ENCODE results near the gene ANKRD40CL.

ANKRD40CL gene

DNA sequence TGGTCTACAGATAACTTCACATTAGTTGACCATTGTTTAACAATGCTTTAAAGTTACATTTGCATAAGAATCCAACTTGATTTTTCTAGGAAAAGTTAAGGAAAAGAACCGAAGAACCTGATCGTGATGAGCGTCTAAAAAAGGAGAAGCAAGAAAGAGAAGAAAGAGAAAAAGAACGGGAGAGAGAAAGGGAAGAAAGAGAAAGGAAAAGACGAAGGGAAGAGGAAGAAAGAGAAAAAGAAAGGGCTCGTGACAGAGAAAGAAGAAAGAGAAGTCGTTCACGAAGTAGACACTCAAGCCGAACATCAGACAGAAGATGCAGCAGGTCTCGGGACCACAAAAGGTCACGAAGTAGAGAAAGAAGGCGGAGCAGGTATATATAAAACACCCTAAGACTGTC is 21.7 kb downstream of the ANKRD40CL start:
- no peak for DNase-seq (ENCODE audit: low read depth)
- TF ChIP-seq, protein P1, sequence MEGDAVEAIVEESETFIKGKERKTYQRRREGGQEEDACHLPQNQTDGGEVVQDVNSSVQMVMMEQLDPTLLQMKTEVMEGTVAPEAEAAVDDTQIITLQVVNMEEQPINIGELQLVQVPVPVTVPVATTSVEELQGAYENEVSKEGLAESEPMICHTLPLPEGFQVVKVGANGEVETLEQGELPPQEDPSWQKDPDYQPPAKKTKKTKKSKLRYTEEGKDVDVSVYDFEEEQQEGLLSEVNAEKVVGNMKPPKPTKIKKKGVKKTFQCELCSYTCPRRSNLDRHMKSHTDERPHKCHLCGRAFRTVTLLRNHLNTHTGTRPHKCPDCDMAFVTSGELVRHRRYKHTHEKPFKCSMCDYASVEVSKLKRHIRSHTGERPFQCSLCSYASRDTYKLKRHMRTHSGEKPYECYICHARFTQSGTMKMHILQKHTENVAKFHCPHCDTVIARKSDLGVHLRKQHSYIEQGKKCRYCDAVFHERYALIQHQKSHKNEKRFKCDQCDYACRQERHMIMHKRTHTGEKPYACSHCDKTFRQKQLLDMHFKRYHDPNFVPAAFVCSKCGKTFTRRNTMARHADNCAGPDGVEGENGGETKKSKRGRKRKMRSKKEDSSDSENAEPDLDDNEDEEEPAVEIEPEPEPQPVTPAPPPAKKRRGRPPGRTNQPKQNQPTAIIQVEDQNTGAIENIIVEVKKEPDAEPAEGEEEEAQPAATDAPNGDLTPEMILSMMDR (conservative IDR thresholded peaks at IDR 0.05; ENCODE audit: low read depth, low read length) = no peak

DNA sequence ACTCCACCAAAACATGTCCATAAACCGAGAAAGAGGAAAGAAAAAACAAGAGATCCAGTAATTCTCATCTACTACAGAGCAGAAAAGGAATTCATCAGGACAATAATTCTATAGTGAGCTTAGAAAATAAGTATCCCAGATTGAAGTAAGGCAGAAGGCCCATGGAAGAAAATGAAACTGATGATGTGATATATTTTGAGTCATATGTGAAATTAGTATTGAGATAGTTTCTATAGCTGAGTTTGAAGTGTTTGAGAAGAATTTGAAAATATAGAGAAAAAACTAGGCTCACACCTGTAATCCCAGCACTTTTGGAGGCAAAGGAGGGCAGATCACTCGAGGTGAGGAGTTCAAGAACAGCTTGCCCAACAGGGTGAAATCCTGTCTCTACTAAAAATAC is 28.2 kb downstream of the ANKRD40CL start:
- DNase-seq (ENCODE audit: low read depth) = no peak
- no peak overlapping the region for H3K4me3 ChIP-seq (ENCODE audit: low read length)
- TF ChIP-seq, protein P1 (conservative IDR thresholded peaks at IDR 0.05; ENCODE audit: low read depth, low read length) = no peak

More for the DNA sequence above, 21.7 kb downstream of the ANKRD40CL start:
- no peak overlapping the region for H3K4me3 ChIP-seq (ENCODE audit: low read length)

DNA sequence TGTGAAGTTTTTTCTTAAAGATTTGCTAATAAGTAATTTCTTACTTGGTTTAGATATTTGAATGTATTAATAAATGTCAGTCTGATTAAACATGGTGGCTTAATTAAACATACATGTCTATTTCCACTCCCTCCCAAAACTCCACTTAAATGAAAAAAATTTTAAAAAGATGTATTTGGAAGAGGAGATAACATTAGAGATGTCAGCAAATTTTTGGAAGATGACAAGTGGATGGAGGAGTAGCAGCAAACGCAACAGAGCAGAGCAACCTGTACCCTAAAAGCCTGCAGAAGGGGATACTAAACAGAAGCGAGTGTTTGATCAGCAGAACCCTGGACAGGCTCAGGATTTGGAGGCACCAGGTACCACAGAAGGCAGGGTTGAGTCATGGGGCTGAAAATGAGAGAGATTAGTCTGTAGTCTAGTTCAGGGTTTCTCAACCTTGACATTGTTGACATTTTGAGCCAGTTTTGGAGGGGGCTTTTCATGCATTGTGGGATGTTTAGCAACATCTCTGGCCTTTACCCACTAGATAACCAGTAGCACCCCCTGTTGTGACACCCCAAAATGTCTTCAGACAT is 30.1 kb downstream of the ANKRD40CL start:
- TF ChIP-seq, protein P1 (conservative IDR thresholded peaks at IDR 0.05; ENCODE audit: low read depth, low read length) = no peak
- DNase-seq (ENCODE audit: low read depth) = peak; percentile 44
- H3K4me3 ChIP-seq (ENCODE audit: low read length) = no peak overlapping the region

DNA sequence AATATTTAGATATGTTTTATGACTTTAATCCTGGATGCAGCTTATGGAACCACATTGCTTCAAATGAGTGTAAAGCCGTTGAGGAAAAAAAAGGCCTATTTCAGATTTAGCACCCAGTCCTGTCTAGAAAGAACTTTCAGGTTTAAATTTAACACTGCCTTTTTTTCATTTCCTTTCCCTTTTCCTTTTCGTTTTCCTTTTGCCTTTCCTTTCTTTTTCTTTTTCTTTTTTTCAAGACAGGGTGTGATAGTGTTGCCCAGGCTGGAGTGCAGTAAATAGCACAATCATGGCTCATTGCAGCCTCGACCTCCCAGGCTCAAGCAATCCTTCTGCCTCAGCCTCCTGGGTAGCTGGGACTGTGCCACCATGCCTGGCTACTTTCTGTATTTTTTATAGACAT is 32.0 kb downstream of the ANKRD40CL start:
- no peak for DNase-seq (ENCODE audit: low read depth)
- TF ChIP-seq, protein P1 (conservative IDR thresholded peaks at IDR 0.05; ENCODE audit: low read depth, low read length) = no peak
- no peak overlapping the region for H3K4me3 ChIP-seq (ENCODE audit: low read length)

DNA sequence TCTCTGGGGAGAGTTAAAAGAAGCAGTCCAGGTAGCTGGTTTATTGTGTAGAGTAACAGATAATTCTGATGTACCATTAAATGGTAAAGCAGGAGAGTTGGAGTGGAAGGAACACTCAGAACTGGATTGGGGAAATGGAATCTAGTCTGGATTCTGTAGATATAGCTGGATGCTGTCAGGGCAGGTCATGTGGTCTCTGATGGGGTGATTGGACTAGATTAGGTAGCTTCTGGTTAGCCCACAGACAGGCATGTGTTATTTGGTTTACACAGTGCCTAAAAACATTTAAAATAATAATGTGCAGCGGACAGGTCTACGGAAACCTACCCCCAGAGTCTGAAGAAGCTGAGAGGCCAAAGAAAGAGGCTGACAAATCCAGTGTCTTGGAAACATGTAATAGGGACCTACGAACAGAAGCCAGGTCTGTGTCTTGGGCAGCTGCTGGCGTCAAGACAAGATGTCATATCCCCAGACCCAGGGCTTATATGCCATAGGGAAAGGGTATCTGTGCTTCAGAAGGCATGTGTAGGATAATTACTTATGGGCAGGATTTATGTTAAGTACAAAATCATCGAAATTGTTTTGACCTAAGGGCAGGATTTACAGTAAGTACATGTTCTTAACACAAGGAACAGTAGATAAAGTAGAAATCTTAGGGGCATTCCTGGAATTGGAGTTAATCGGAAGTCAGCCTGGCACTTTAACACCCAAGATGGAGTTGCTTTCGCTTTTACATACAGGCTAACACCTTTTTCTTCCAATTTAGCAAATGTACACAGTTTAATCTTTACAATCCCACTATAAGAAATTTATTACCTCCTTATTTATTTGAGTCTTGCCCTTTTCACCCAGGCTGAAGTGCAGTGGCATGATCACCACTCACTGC is 35.5 kb downstream of the ANKRD40CL start:
- TF ChIP-seq, protein P1 (conservative IDR thresholded peaks at IDR 0.05; ENCODE audit: low read depth, low read length) = no peak
- no peak overlapping the region for H3K4me3 ChIP-seq (ENCODE audit: low read length)
- DNase-seq (ENCODE audit: low read depth) = no peak

DNA sequence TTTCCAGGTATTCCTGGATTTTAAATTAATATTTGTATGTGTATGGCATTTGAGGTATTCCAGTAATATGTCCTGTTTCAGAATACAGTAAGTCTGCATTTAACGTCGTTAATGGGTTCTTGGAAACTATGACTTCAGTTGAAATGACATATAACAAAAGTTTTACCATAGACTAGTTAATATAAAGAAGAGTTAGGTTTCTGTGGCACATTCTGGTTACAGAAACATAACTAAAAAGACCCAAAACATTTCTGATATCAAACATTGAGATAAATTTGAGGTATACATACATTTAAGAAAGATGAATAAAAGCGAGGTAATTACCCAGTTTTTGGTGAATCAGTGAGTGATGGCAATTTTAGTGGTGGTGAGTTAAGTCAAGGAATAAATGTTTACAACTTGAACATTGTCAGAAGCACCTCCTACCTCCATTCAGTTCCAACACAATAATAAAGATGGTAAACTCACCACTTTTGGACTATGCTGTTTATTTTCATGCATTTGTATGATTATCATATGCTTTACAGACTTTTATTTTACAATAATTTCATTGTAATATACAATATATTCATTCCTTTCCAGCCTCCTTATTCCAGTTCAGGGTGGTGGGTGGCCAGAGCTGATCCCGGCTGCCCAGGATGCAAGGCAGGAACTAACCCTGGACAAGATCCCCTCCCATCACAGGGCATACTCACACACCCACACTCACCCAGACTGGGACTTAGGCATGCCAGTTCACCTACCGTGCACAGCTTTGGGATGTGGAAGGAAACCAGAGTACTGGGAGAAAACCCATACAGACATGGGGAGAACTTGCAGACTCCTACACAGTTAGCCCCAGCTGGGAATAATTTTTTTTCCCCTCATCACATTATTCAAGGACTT is 38.2 kb downstream of the ANKRD40CL start:
- TF ChIP-seq, protein P1 (conservative IDR thresholded peaks at IDR 0.05; ENCODE audit: low read depth, low read length) = no peak
- H3K4me3 ChIP-seq (ENCODE audit: low read length) = no peak overlapping the region
- DNase-seq (ENCODE audit: low read depth) = no peak

Measured in retinal pigment epithelial cell (primary cell).